ENCODE results near the gene ECI1.
"Not testable (repeated sequence)": the region's sequence is repeated elsewhere in the genome, so short reads cannot be mapped to it uniquely, and the experiment has no call there.

ECI1 gene

DNA sequence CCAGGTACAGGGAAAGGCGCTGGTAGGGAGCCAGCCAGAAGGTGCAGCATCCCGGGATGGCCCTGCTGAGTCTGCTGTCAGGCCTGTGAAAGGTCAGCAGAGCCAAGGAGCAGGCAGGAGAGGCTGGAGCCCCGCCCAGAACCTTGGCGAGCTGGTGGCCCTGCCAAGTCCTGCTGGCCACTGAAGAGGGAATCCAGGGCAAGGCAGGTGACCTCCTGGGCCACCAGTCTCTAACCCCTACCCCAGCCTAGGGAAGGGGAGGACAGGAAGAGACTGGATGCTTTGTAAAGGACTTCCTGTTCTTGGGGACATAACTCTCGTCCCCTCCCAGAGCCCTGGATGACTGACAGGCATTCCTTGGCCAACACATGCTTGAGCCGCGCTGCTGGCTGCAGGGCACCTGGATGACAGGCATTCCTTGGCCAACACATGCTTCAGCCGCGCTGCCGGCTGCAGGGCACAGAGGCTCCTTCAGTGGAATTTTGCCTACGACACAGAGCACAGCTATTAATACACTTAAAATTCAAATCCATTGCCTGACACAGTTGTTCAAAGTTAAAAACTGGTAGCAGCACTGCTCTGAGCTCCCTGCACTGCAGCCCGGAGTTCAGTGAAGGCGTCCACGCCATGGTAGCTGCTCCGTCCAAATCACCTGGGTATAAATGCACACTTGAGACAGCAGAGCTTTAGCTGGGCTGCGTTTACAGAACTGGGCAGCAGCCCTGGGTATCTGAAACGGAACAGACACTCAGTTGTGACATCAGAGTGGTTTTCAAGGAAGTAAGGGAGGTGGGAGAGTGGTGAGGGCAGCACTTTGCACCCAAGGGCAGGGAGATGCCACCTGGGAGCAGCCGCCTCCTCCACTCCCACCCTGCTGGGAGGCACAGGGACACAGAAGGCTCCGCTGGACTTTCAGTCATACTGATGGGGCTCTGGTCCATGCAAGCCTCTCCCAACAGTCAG lies 38.7 kb downstream of the ECI1 start:
- in situ Hi-C loops (cut with MboI; ENCODE audit: low sequenced_read_pairs) = no loop called here

DNA sequence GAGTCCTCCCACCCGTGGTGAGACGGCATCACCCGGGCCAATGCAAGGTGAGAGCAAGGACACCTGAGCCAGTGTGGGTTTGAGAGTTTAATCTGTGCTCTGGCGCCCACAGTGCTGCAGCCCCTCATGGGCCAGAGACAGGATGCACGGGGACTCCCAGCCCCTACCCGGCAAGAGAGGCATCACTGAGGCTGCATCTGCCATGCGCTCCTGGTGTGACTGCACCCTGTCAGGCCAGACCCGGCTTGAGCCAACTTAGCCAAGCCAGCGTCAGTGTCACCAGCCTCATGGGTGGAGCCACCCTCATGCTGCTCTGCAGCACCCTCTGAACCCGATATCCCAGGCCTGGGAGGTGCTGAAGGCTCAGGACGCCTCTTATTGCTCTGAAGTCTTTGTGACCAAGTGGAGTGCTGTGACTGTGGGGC lies 39.5 kb downstream of the ECI1 start:
- in situ Hi-C loops (cut with MboI; ENCODE audit: low sequenced_read_pairs) = no loop called here

DNA sequence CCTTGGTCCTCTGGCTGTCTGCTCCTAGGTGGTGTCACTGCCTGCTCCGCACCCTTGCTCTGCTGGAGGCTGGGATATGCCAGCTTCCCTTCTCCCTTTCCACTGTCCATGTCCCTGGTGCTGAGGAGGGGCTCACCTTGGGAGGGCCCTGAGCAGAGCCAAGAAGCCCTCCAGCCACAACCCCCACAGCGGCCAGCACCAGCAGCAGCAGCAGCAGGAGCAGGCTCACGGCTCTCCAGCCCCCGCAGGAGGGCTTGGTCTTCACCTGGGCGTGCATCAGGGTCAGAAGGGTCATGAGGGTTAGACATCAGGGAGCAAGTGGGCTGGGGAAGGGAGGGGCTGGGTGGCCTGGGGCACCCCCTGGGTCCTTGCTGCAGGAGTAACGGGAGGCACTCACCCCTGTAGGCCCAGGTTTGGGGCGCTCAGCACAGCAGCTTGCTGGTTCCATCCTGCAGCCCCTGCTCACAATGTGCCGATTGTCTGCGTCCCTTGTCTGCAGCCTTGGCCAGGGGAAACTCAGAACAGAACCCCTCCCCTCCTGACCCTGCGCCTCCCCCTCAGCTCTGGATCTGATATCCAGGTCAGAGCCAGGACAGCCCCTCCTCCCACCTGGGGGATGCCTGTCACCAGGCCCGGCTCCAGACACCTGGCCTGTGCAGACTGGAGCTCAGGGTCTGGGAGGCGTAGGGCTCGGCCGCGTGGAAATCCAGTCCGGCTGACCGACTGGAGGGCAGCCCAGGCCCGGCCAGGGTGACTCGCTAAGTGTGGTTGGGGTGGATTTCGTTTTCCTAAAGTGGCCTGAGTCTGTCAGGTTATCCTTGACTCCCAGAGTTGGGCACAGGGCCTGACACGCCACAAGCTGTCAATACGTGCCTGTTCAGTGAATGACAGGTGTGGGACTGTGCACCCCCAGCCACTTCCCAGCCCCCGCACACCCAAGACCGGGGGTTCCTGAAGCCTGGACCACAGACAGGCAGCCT lies 40.7 kb downstream of the ECI1 start, which contains the start of gene BRICD5:
BRICD5 (minus strand) TSS at position 478 of the 980 bp plus-strand sequence; CDS start at position 448, 30 bp downstream.
- in situ Hi-C loops (cut with MboI; ENCODE audit: low sequenced_read_pairs) = no loop called here

DNA sequence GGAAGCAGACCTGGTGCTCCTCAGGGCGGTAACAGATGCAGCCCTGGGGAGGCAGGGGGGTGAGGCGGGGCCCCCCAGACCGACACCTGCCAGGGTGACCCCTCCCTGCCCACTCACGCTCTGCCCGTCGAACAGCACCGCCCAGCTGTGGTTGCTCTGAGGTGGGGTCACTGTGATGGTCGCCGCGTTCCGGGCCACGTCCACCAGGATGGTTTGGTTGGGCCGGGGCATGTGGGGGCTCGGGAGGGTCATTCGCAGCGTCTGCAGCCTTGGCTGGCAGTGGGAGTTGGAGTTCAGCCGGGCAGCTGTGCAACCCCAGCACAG lies 41.4 kb downstream of the ECI1 start:
- in situ Hi-C loops (cut with MboI; ENCODE audit: low sequenced_read_pairs) = no loop called here

DNA sequence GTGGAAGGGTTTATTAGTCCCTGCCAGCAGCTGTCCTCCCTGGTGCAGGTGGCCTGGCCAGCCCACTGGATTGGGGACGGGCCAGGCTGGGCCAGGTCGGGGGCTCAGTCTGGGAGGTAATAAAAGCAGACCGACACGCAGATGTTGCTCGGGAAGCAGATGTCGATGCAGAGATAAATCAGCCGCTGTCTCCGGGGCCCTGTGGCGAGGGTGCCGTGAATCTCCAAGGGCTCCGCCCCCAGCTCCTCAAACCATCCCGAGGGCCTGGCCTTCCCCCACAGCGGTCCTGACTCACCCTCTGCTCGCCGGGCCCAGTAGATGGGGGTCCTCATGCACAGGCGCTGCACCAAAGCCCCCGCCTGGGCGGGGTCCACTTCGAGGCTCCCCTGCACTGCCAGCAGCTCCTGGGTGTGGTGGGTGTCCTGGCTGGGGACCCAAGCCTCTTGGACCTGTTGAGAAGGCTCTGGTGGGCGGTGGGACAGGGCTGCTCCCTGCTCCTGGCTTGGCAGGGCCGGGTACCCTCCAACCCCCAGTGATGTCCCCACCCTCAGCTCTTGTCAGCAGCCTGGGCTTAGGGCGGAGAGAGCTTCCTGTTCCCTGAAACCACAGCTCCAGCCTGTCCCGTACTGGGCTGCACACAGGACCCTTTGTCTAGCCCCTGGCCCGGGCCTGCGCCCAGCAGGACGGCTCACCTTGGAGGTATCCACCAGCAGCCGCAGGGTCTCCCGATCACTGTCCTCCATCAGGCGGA lies 42.0 kb downstream of the ECI1 start:
- in situ Hi-C loops (cut with MboI; ENCODE audit: low sequenced_read_pairs) = no loop called here

DNA sequence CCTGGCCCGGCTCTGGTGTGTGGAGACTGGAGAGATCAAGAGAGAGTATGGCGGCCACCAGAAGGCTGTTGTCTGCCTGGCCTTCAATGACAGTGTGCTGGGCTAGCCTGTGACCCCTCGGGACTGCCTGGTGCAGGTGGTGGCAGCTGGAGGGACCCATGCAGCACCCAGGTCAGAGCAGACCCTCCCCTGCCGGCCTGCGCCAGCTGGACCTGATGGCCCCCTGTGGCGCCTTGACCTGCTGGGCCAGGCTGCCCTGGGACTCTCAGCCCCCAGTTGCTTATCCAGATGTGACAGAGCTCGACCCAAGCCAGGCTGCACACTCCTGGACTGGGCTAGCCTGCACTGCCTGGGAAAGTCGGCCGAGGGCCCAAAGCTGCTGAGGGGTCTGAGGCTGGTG lies 42.6 kb downstream of the ECI1 start:
- in situ Hi-C loops (cut with MboI; ENCODE audit: low sequenced_read_pairs) = no loop called here

DNA sequence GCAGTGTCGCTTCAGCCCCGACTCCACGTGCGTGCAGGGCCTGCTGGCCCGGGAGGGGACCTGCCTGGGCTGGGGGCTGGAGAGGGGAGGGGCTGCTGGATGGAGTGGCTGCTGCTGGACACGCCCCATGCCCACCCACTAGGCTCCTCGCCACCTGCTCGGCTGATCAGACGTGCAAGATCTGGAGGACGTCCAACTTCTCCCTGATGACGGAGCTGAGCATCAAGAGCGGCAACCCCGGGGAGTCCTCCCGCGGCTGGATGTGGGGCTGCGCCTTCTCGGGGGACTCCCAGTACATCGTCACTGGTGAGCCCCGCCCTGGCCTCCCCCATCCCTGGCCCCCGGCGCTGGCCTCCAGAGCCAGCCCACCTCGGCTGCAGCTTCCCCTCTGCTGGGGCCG lies 43.1 kb downstream of the ECI1 start:
- in situ Hi-C loops (cut with MboI; ENCODE audit: low sequenced_read_pairs) = no loop called here

DNA sequence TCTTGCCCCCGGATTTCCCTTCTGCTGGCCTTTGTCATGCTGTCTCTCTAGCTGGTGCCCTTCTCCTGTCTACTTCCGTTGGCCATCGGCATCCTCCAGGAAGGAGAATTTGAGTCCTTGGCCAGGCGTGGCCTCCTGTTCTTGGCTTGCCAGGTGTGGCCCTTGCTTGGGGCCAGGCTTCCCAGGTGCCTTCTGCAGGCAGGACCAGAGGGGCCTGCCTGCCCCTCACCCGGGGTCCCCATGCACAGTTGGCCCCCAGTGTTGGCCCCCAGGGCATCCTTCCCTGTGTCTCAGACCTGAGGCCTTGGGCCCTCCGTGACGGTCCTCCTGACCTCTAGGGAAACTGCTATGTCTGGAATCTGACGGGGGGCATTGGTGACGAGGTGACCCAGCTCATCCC lies 43.5 kb downstream of the ECI1 start:
- in situ Hi-C loops (cut with MboI; ENCODE audit: low sequenced_read_pairs) = no loop called here

DNA sequence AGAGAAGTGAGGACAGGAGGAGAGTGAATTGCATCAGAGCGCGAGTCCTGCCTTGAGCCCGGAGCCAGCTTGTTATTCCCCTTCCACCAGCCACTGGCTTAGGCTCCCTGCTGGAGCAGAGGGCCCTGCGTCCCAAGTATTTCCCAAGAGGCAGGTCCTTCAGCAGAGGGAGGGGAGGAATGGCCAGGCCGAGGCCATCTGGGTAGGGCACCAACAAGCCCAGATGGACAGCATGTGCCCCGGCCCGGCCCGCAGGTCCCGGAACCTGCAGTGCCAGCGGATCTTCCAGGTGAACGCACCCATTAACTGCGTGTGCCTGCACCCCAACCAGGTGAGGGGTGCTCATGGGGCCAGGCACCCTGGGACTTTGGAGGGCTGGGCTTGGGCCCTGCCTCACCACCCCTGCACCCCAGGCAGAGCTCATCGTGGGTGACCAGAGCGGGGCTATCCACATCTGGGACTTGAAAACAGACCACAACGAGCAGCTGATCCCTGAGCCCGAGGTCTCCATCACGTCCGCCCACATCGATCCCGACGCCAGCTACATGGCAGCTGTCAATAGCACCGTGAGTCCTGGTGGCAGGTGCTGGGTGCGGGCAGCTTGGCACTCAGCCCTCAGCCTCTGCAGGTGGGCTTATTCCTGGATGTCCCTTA lies 44.5 kb downstream of the ECI1 start:
- in situ Hi-C loops (cut with MboI; ENCODE audit: low sequenced_read_pairs) = no loop called here

DNA sequence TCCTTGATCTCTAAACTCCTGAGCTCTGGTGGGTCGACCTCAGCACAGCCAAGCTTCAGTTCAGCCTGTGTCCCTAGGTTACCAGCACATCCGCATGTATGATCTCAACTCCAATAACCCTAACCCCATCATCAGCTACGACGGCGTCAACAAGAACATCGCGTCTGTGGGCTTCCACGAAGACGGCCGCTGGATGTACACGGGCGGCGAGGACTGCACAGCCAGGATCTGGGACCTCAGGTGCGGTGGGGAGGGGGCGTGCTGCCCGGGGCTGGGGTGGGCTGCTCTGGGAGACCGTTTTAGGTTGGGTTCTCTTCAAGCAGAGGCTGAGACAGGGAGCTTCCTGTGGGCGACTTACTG lies 45.0 kb downstream of the ECI1 start:
- in situ Hi-C loops (cut with MboI; ENCODE audit: low sequenced_read_pairs) = no loop called here

DNA sequence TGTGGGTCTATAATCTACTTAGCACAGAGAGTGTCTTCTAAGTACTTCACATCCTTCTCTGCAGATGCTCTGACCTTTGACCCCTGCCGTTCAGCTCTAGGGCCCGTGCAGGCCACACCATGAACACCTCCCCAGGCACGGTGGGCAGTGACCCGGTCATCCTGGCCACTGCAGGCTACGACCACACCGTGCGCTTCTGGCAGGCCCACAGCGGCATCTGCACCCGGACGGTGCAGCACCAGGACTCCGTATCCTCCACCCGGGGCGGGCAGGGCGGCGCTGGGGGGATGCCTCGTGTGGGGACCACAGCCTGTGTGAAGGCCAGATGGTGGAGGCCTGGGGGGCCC lies 45.4 kb downstream of the ECI1 start:
- in situ Hi-C loops (cut with MboI; ENCODE audit: low sequenced_read_pairs) = no loop called here

DNA sequence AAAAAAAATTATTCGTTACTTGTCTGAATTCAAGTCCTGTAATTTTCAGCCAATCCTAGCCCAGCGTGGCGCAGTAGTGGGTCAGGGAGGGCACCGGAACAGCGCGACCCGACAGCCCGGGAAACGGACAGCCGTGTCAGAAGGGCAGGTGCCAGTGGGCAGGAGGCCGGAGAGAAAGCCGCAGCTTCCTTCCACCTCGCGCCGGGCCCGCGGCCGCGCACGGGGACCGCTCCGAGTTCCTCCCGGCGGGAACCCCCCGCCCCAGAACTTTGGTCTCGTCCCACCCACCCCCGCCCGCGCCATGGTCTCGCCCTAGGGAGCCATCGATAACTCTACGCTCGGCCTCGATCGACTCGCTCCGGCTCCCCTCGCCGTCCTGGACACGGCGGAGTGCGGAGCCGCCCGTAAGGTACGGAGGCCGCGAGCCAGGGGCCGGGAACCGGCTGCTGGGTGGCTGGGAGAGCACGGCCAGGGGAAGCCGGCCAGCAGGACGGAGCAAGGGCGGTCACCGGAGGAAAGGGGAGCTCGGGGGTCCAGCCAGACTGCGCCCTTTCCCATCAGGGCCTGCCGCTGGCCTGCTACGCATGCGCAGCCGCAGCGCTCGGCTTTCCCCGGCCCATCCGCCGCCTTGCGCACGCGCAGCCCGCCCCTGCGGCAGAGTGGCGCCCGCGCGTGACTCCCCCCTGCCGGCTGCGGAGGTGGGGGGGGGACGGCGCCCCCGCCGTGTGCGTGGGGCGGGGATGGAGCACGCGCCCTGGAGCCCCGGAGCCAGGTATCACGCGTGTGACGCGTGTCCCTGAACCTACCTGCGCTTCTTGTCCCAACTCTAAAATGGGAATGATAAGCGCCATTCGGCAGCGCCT lies 46.1 kb downstream of the ECI1 start, which contains the start of gene MLST8:
MLST8 (plus strand) TSS at position 351 of the 863 bp plus-strand sequence. CDS start 632 bp downstream, outside the sequence.
- in situ Hi-C loops (cut with MboI; ENCODE audit: low sequenced_read_pairs) = no loop called here

DNA sequence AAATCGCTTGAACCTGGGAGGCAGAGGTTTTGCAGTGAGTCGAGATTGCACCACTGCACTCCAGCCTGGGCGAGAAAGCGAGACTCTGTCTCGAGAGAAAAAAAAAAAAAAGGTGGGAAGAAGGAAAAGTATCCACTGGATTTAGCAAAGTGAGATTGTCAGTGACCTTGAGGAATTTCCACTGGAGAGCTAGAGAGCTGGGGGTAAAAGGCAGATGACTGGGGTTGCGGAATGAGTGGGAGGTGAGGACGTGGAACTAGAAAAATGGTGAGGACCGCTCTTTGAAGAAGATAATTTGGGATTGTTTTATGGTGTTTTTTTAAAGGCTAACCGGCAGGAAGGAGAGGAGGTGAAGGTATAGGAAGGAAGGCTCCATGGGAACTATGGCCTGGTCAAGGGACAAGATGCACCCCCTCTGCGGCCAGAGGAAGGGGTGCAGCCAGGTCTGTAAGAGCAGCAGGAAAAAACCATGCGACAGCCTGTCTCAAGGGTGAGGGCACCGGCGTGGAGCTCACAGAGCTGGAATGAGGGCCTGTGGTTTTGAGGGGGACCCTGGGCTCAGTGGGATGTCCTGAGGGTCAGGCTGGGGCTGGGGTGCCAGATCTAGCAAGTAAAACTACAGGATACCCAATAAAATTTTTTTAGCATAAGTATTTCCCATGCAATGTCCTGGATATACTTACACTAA lies 46.8 kb downstream of the ECI1 start:
- in situ Hi-C loops (cut with MboI; ENCODE audit: low sequenced_read_pairs) = no loop called here

DNA sequence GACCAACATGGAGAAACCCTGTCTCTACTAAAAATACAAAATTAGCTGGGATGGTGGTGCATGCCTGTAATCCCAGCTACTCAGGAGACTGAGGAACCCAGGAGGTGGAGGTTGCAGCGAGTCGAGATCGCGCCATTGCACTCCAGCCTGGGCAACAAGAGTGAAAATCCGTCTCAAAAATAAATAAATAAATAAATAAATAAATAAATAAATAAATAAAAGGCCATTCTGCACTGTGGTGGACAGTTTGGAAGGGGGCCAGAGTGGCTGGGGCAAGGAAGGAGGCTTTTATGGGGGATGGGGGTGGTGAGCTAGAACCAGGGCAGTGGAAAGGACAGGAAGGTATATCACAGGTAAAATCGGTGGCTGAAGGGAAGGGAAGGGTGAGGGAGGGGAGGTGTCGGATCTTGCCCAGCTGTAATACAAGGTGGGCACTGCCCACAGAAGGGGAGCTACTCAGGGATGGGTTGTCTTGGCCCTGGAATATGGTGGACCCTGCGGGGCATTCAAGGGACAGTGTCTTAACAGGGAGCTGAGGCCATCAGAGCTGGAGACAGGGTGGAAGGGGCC lies 48.2 kb downstream of the ECI1 start:
- in situ Hi-C loops (cut with MboI; ENCODE audit: low sequenced_read_pairs) = not testable (repeated sequence)

DNA sequence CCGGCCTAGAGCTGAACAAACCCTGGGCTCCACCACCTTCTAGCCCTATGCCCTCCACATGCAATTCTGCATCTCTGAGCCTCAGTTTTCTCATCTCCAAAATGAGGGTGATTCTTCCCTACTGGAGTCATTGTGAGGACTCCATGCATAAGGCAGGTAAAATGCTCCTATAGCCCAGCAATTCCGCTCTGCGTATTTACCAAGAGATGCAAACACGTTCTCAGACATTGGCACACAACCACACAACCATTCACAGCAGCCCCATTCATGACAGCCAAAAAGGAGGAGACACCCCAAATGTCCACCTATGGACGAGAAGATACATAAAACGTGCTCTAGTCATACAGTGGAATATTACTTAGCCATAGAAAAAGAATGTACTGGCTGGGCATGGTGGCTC lies 51.1 kb downstream of the ECI1 start:
- in situ Hi-C loops (cut with MboI; ENCODE audit: low sequenced_read_pairs) = no loop called here

DNA sequence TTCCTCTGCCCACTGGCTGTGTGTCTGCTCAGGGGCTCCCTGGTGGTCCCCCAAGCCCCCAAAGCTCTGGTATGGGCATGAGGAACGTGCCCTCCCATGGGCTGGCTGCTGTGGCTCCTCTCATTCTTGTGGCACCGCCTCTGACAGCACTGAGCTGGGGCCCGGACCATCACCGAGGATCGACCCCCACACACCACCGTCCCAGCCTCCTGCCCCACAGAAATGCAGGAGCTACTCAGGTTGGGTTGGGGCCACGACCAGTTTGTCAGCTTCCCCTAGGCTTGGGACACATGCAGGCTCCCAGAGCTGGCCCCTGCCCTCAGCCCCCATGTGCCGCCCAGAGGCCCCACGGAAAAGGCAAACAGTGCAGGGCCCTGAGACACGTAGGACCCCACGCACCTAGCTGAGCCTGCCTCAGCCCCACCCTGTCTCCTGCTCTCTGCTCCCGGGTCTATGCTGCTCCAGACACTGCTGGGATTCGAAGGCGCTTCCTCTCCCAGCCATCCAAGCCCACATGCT lies 51.7 kb downstream of the ECI1 start:
- in situ Hi-C loops (cut with MboI; ENCODE audit: low sequenced_read_pairs) = no loop called here

DNA sequence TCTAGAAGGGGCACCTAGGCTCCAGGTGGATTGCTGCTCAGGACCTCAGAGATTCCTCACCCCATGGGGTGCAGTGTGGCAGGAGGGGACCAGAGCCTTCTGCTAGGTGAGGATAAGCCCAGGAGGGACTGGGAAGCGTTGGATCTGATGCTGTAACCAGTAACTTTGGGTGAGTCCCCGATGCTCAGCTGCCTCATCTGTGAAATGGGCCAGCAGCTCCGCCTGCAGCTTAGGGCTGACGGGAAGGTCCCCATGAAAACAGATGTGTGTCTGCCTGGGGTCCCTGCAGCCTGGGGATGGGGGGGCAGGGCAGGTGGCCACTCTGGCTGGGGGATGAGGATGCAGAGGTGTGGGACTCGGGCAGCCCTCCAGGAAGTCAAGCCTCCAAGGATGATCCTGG lies 52.3 kb downstream of the ECI1 start:
- in situ Hi-C loops (cut with MboI; ENCODE audit: low sequenced_read_pairs) = no loop called here

DNA sequence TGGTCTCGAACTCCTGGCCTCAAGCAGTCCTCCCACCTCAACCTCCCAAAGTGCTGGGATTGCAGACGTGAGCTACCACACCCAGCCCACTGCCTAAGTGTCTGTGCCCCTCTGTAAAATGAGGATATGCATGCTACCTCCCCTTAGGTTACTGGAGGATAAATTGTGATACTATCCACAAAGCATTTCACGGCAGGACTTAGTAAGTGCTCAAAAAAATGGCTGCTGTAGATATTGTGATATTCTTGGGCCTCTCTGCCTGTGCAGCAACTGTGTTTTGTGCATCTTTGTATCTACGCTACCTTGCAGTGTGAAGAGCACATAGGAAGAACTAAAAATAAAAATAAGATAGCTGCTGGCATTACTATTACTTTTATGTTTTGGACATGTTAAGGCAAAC lies 53.1 kb downstream of the ECI1 start:
- in situ Hi-C loops (cut with MboI; ENCODE audit: low sequenced_read_pairs) = no loop called here
